Neural cell (in vitro differentiated cells): ENCODE results near the gene KLHL3. TPM values are rescaled to one million over a fixed set of nuclear protein-coding genes. Genes with fewer than 3 reads are reported as not detected.

Source experiments
- H2AFZ ChIP-seq: fragments of 200-600, 300-800 bp; sonication (generic), shearing (Covaris generic); 2 replicates; pipeline ENCODE4 v1.6.0; 2014; ENCODE audit warnings: low read depth, mild to moderate bottlenecking, antibody characterized with exemption, low read length, moderate library complexity
- H3F3A ChIP-seq: fragments of 200-600 bp; shearing (Covaris generic); 2 replicates; pipeline ENCODE4 v1.6.1; 2016; ENCODE audit warnings: mild to moderate bottlenecking, moderate library complexity, mixed read lengths, antibody characterized with exemption, low read length; ENCODE audit not compliant: insufficient read depth, poor library complexity, severe bottlenecking
- H3K27ac ChIP-seq: fragments of 200-600, 300-800 bp; sonication (generic), shearing (Covaris generic); 2 replicates; pipeline ENCODE4 v1.5.1; 2014; ENCODE audit warnings: mild to moderate bottlenecking, low read length, moderate library complexity
- H3K27me3 ChIP-seq: fragments of 300-800, 200-600 bp; sonication (generic), shearing (Covaris generic); 2 replicates; pipeline ENCODE4 v1.6.0; 2014; ENCODE audit warnings: mild to moderate bottlenecking, low read depth, low read length, moderate library complexity; ENCODE audit not compliant: insufficient read depth
- H3K36me3 ChIP-seq: fragments of 300-800, 200-600 bp; sonication (generic), shearing (Covaris generic); 2 replicates; pipeline ENCODE4 v1.5.1; 2014; ENCODE audit warnings: mild to moderate bottlenecking, antibody characterized with exemption, low read length, moderate library complexity; ENCODE audit not compliant: insufficient read depth
- H3K4me2 ChIP-seq: fragments of 300-800, 200-600 bp; sonication (generic), shearing (Covaris generic); 2 replicates; pipeline ENCODE4 v1.6.0; 2014; ENCODE audit warnings: mild to moderate bottlenecking, low read length
- H3K4me3 ChIP-seq: fragments of 300-800, 200-600 bp; sonication (generic), shearing (Covaris generic); 2 replicates; pipeline ENCODE4 v1.5.1; 2014; ENCODE audit warnings: mild to moderate bottlenecking, low read length, moderate library complexity
- H3K79me2 ChIP-seq: fragments of 200-600 bp; shearing (Covaris generic); replicated peaks from 2 replicates; pipeline ENCODE4 v1.6.0; 2014; ENCODE audit warnings: mild to moderate bottlenecking, low read length, moderate library complexity; ENCODE audit not compliant: insufficient read depth
- H3K9ac ChIP-seq: fragments of 300-800, 200-600 bp; sonication (generic), shearing (Covaris generic); 2 replicates; pipeline ENCODE4 v1.6.1; 2016; ENCODE audit warnings: mild to moderate bottlenecking, low read length, mixed read lengths
- H3K9me2 ChIP-seq: fragments of 200-600 bp; shearing (Covaris generic); 2 replicates; pipeline ENCODE4 v1.6.1; 2016; ENCODE audit warnings: mild to moderate bottlenecking, low read length, mixed read lengths; ENCODE audit not compliant: insufficient read depth
- H3K9me3 ChIP-seq: fragments of 200-600, 300-800 bp; sonication (generic), shearing (Covaris generic); 2 replicates; pipeline ENCODE4 v1.6.1; 2016; ENCODE audit warnings: mild to moderate bottlenecking, mixed run types, low read length, moderate library complexity, mixed read lengths
- H4K20me1 ChIP-seq: fragments of 200-600 bp; shearing (Covaris generic); 2 replicates; pipeline ENCODE4 v1.6.1; 2016; ENCODE audit warnings: mild to moderate bottlenecking, mixed run types; ENCODE audit not compliant: insufficient read depth
- EZH2 ChIP-seq: fragments of 200-600, 300-800 bp; shearing (Covaris generic), sonication (generic); IDR thresholded peaks from 2 replicates; pipeline ENCODE4 v1.6.1; 2014; ENCODE audit warnings: antibody characterized with exemption, low read length, borderline replicate concordance, mild to moderate bottlenecking; ENCODE audit not compliant: insufficient read depth, poor library complexity, severe bottlenecking
- RAD21 ChIP-seq: fragments of 450-650 bp; conservative IDR thresholded peaks from 2 replicates; pipeline ENCODE4 v1.6.1; 2014; ENCODE audit warnings: antibody characterized with exemption, mild to moderate bottlenecking, moderate library complexity
- REST ChIP-seq: IDR thresholded peaks from 2 replicates; pipeline ENCODE4 v1.6.1; 2012; ENCODE audit warnings: borderline replicate concordance
- TAF1 ChIP-seq: IDR thresholded peaks from 2 replicates; pipeline ENCODE4 v1.6.1; 2012; ENCODE audit warnings: low read depth
- polyA plus RNA-seq: library from polyadenylated mRNA; depleted of rRNA; stranded (reverse); fragments of >200 nt; gene quantifications from 2 replicates; pipeline ENCODE4 v1.2.3, GENCODE V29; 2014
- small RNA-seq, 3 experiments: library from RNA; depleted of rRNA; stranded (forward); fragments of <200 nt; gene quantifications; one replicate each; pipeline ENCODE3, GENCODE V24; 2012

The KLHL3 gene
- polyA plus RNA-seq, 1 donor from 2014 or later = 12.9 TPM

GRCh38 chr5:137570070-137570469, 165.8 kb downstream of the KLHL3 start:
- no peak for TF ChIP-seq RAD21
- no peak for TF ChIP-seq REST
- TF ChIP-seq TAF1 = no peak
- TF ChIP-seq EZH2 = no peak
- no peak overlapping the region for H3K4me3 ChIP-seq
- no peaks in the 10 kb centered on the region for H4K20me1 ChIP-seq
- H3K4me2 ChIP-seq = no peak overlapping the region
- no peaks in the 10 kb centered on the region for H3K9me2 ChIP-seq
- H3K79me2 ChIP-seq = no peaks in the 10 kb centered on the region
- no peaks in the 10 kb centered on the region for H3K27me3 ChIP-seq
- H3K27ac ChIP-seq = no peak overlapping the region
- H3K36me3 ChIP-seq = no peaks in the 10 kb centered on the region
- no peak overlapping the region for H2AFZ ChIP-seq
- no peaks in the 10 kb centered on the region for H3K9me3 ChIP-seq
- H3F3A ChIP-seq = no peaks in the 10 kb centered on the region
- H3K9ac ChIP-seq = no peak overlapping the region

Small RNA genes lying within 50 kb of the gene (small RNA-seq; reads per million reads assigned to genes)
- 26.7 to 65.5 (median 35.3) reads per million in 3 experiments for gene MIR874

Other genes starting within 250 kb of the KLHL3 start
- 30.9 and 33.6 TPM in 2 replicates for gene SPOCK1, start 236.8 kb downstream of the KLHL3 start, polyA plus RNA-seq
- 73.7 and 80.3 TPM in 2 replicates for gene HNRNPA0, start 18.3 kb upstream of the KLHL3 start, polyA plus RNA-seq
- not detected in 2 replicates for gene MYOT, start 131.8 kb upstream of the KLHL3 start, polyA plus RNA-seq
- not detected in 2 replicates for gene PKD2L2, start 153.4 kb upstream of the KLHL3 start, polyA plus RNA-seq